ENCODE results near the gene GATD1.

Gene GATD1

DNA sequence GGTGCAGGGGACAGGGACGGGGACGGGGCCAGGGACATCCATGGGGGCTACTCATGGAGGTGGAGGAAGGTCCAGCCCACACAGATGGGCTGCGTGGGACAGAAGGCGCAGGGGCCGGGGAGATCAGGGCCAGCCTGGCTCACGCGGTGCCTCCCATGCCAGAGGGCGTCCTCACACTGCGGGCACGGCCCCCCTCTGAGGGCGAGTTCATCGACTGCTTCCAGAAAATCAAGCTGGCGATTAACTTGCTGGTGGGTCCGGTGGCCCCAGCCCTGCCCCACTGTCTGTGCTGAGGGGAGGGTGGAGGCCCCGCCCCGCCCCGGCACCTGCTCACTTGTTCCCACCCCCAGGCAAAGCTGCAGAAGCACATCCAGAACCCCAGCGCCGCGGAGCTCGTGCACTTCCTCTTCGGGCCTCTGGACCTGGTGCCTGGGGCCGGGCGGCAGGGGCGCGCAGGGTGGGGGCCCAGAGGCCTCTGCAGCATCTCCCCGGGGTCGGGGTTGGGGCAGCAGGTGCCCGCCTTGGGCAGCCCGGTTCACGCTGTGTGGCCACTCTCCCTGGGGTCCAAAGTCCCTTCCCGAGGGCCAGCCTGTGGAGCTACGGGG is 55.4 kb downstream of the GATD1 start:
- Histone ChIP-seq H3K4me3 (ENCODE audit: low read length in 2 of 2) (no peak overlapping the region), H3K9ac (ENCODE audit: low read length in 2 of 2) (no peak overlapping the region), H3K9me3 (ENCODE audit: control insufficient read depth in 2 of 2, low read length in 2 of 2) (no peaks in the 10 kb centered on the region), H3K36me3 (ENCODE audit: control insufficient read depth in 2 of 2, insufficient read depth in 2 of 2, low read length in 2 of 2) (no peaks in the 10 kb centered on the region), H3K27me3 (ENCODE audit: control insufficient read depth in 1 of 2, insufficient read depth in 2 of 2, low read length in 2 of 2) (peaks cover 20 to 62% of the 10 kb centered on the region in 2 donors), H3K27ac (ENCODE audit: low read length) (no peak overlapping the region), H3K4me1 (ENCODE audit: control insufficient read depth, insufficient read depth, low read length) (peaks cover 22% of the 10 kb centered on the region)

DNA sequence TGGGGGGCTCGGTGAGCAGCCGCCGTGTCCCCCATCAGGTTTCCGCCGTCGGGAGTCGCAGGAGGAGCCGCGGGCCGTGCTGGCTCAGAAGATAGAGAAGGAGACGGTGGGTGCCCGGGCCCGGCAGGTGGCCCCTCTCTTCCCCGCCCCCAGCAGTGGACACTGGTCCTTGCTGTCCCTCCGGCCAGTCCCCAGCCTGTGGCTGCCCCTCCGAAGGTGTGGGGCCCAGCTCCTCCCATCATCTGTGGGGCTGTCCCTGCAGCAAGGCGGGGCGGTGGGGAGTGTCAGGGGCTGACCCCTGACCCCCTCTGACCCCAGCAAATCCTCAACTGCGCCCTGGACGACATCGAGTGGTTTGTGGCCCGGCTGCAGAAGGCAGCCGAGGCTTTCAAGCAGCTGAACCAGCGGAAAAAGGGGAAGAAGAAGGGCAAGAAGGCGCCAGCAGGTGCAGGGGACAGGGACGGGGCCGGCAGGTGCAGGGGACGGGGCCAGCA is 56.0 kb downstream of the GATD1 start:
- Histone ChIP-seq H3K27me3 (ENCODE audit: control insufficient read depth in 1 of 2, insufficient read depth in 2 of 2, low read length in 2 of 2) (peaks cover 17 to 57% of the 10 kb centered on the region in 2 donors), H3K36me3 (ENCODE audit: control insufficient read depth in 2 of 2, insufficient read depth in 2 of 2, low read length in 2 of 2) (no peaks in the 10 kb centered on the region), H3K4me3 (ENCODE audit: low read length in 2 of 2) (no peak overlapping the region), H3K9ac (ENCODE audit: low read length in 2 of 2) (no peak overlapping the region), H3K9me3 (ENCODE audit: control insufficient read depth in 2 of 2, low read length in 2 of 2) (no peaks in the 10 kb centered on the region), H3K4me1 (ENCODE audit: control insufficient read depth, insufficient read depth, low read length) (peaks cover 21% of the 10 kb centered on the region), H3K27ac (ENCODE audit: low read length) (no peak overlapping the region)

DNA sequence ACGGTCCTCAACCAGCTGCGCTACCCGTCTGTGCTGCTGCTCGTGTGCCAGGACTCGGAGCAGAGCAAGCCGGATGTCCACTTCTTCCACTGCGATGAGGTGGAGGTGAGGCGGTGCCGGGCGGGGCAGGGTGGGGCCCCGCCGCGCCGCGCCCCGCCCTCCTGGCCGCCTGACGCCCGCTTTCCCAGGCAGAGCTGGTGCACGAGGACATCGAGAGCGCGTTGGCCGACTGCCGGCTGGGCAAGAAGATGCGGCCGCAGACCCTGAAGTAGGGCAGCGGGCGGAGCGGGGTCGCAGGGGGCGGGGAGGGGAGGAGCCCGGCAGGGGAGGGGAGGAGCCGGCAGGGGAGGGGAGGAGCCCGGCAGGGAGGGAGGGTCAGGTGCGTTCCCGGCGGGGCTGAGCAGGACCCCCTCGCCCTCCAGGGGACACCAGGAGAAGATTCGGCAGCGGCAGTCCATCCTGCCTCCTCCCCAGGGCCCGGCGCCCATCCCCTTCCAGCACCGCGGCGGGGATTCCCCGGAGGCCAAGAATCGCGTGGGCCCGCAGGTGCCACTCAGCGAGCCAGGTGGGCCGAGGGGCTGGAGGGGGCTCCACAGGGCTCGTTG is 56.5 kb downstream of the GATD1 start:
- peaks cover 17 to 52% of the 10 kb centered on the region in 2 donors for H3K27me3 ChIP-seq (ENCODE audit: control insufficient read depth in 1 of 2, insufficient read depth in 2 of 2, low read length in 2 of 2)
- peaks cover 18% of the 10 kb centered on the region for H3K4me1 ChIP-seq (ENCODE audit: control insufficient read depth, insufficient read depth, low read length)
- no peaks in the 10 kb centered on the region for H3K9me3 ChIP-seq (ENCODE audit: control insufficient read depth in 2 of 2, low read length in 2 of 2)
- H3K27ac ChIP-seq (ENCODE audit: low read length): no peak overlapping the region
- H3K4me3 ChIP-seq (ENCODE audit: low read length in 2 of 2): peak overlapping the region in 1 of 2 donors; percentile 59
- H3K36me3 ChIP-seq (ENCODE audit: control insufficient read depth in 2 of 2, insufficient read depth in 2 of 2, low read length in 2 of 2): no peaks in the 10 kb centered on the region
- H3K9ac ChIP-seq (ENCODE audit: low read length in 2 of 2): no peak overlapping the region

GRCh38 chr11:720017-720641 is 57.2 kb downstream of the GATD1 start:
- Histone ChIP-seq H3K27me3 (ENCODE audit: control insufficient read depth in 1 of 2, insufficient read depth in 2 of 2, low read length in 2 of 2) (peaks cover 13 to 46% of the 10 kb centered on the region in 2 donors), H3K4me1 (ENCODE audit: control insufficient read depth, insufficient read depth, low read length) (peaks cover 14% of the 10 kb centered on the region), H3K27ac (ENCODE audit: low read length) (no peak overlapping the region), H3K4me3 (ENCODE audit: low read length in 2 of 2) (peak overlapping the region in 1 of 2 donors; percentile 59), H3K9ac (ENCODE audit: low read length in 2 of 2) (no peak overlapping the region), H3K9me3 (ENCODE audit: control insufficient read depth in 2 of 2, low read length in 2 of 2) (no peaks in the 10 kb centered on the region), H3K36me3 (ENCODE audit: control insufficient read depth in 2 of 2, insufficient read depth in 2 of 2, low read length in 2 of 2) (no peaks in the 10 kb centered on the region)

DNA sequence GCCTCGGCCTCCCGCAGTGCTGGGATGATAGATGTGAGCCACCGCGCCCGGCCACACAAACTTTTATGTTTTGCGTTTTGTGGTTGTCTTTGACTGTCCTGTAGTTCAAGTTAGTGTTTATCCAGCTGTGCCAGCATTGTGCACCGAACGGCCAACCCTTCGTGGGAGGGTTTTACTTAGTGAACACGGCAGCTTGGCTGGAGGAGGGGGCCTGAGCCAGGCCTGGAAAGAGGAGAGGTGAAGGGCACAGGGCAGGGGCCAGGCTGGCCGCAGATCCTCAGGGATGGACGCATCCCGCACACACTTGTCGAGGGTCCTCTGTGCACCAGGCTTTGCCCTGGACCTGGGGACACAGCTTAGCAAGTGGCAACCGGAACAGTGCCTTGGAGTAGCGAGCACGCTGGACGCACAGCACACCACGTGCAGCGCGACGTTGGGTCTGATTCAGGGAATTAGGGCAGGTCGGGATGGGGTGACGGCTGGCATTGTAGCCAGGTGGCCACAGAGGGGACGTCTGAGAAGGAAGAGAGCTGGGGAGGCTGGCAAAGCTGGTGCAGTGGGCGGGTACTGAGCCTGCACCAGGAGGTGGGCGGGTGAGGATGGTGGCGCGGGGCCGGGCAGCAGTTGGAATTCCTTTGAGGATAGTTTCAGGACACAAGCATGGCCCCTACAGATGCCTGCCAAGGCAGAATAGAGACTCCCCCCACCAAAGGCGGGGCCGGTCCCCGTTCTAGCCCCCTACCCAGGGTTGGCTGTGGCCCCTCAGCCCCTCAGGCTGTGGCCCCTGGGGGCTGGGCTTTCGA is 57.9 kb downstream of the GATD1 start:
- no peaks in the 10 kb centered on the region for H3K36me3 ChIP-seq (ENCODE audit: control insufficient read depth in 2 of 2, insufficient read depth in 2 of 2, low read length in 2 of 2)
- H3K4me1 ChIP-seq (ENCODE audit: control insufficient read depth, insufficient read depth, low read length): peaks cover 14% of the 10 kb centered on the region
- no peak overlapping the region for H3K27ac ChIP-seq (ENCODE audit: low read length)
- no peak overlapping the region for H3K9ac ChIP-seq (ENCODE audit: low read length in 2 of 2)
- H3K27me3 ChIP-seq (ENCODE audit: control insufficient read depth in 1 of 2, insufficient read depth in 2 of 2, low read length in 2 of 2): peaks cover 8 to 39% of the 10 kb centered on the region in 2 donors
- no peaks in the 10 kb centered on the region for H3K9me3 ChIP-seq (ENCODE audit: control insufficient read depth in 2 of 2, low read length in 2 of 2)
- no peak overlapping the region for H3K4me3 ChIP-seq (ENCODE audit: low read length in 2 of 2)

Measured in stomach smooth muscle (tissue), 2 donors.